ENCODE results near the gene STX7. TPM values are rescaled to one million over a fixed set of nuclear protein-coding genes. Genes with fewer than 3 reads are reported as not detected.

The STX7 gene
- polyA plus RNA-seq, 2 of the 4 experiments (the other 2 are of a cell fraction), result 19.2 to 29.5 TPM

- ChIA-PET POLR2A (no interaction called here), CTCF (interaction anchor here (0.6 kb wide), 1 partner anchor 70 kb away, joined by 5 read pairs; no protein-coding TSS in a partner anchor)
- 80% methylated on average over 4 of the region's 4 CpGs for WGBS (ENCODE audit: missing lambda C conversion rate)
- H3K4me2 ChIP-seq, result no peak overlapping the region
- no peaks in the 10 kb centered on the region for H3K4me1 ChIP-seq
- ATAC-seq (no peak), DNase-seq (ENCODE audit: low read depth in 1 of 2, low spot score in 1 of 2) (no peak), FAIRE-seq (no peak)
- no peak overlapping the region for H3K27ac ChIP-seq
- no peaks in the 10 kb centered on the region for H3K9me3 ChIP-seq
- H3K4me3 ChIP-seq, result no peak overlapping the region
- TF ChIP-seq TFCP2L1 (CRISPR knock-in tag; IDR thresholded peaks at IDR 0.05), result no peak
- TF ChIP-seq ZNF302 (CRISPR knock-in tag; IDR thresholded peaks at IDR 0.05), result no peak
- TF ChIP-seq GATA3 (IDR thresholded peaks at IDR 0.05; ENCODE audit: borderline replicate concordance), result no peak
- no peak for TF ChIP-seq POLR2AphosphoS2 (conservative IDR thresholded peaks at IDR 0.05; ENCODE audit: low read length)
- no peak for TF ChIP-seq MAFK (IDR thresholded peaks at IDR 0.05; ENCODE audit: partially characterized antibody)
- no peak for TF ChIP-seq REST (IDR thresholded peaks at IDR 0.05)
- no peak for TF ChIP-seq TP53 (CRISPR knock-in tag; IDR thresholded peaks at IDR 0.05)
- TF ChIP-seq RNF2 (IDR thresholded peaks at IDR 0.05; ENCODE audit: borderline replicate concordance, low read depth), result no peak
Measured at GRCh38 chr6:132411296-132411695, 101.6 kb downstream of the STX7 start.

- TF ChIP-seq CHD2 (IDR thresholded peaks at IDR 0.05; ENCODE audit: low read length, partially characterized antibody) (no peak), HMGXB4 (CRISPR knock-in tag; IDR thresholded peaks at IDR 0.05; ENCODE audit: borderline replicate concordance) (no peak), ZSCAN20 (CRISPR knock-in tag; IDR thresholded peaks at IDR 0.05) (no peak), MAFK (IDR thresholded peaks at IDR 0.05; ENCODE audit: partially characterized antibody) (no peak), RFX5 (IDR thresholded peaks at IDR 0.05) (no peak), FOSL2 (IDR thresholded peaks at IDR 0.05) (no peak), FOSL2 (CRISPR knock-in tag; IDR thresholded peaks at IDR 0.05) (no peak), PBX3 (IDR thresholded peaks at IDR 0.05) (no peak), CTCF (IDR thresholded peaks at IDR 0.05) (no peak), NFE2L2 (conservative IDR thresholded peaks at IDR 0.05; ENCODE audit: low read length) (no peak)
- WGBS (ENCODE audit: missing lambda C conversion rate), result 87% methylated on average over 3 of the region's 3 CpGs
- H3K27ac ChIP-seq, result no peak overlapping the region
- no peak overlapping the region for H3K4me3 ChIP-seq
- no peaks in the 10 kb centered on the region for H3K9me3 ChIP-seq
- ChIA-PET CTCF (no interaction called here), POLR2A (no interaction called here)
- DNase-seq (ENCODE audit: low read depth in 1 of 2, low spot score in 1 of 2), result no peak
- ATAC-seq, result no peak
- no peak overlapping the region for H3K4me2 ChIP-seq
- no peaks in the 10 kb centered on the region for H3K4me1 ChIP-seq
- no peak for FAIRE-seq
Measured at GRCh38 chr6:132410830-132411229, 102.1 kb downstream of the STX7 start.

Measured in A549 (cell line).